H1 (cell line): ENCODE measurements around the gene RPP30. TPM values are rescaled to one million over a fixed set of nuclear protein-coding genes. Genes with fewer than 3 reads are reported as not detected.

Experiments used
- CBX5 ChIP-seq: fragments of 300-800, 300-1000 bp; sonication (generic); IDR thresholded peaks from 2 replicates; pipeline ENCODE4 v1.7.1; 2016; ENCODE audit warnings: antibody characterized with exemption, low read length, low read depth
- CBX8 ChIP-seq: fragments of 300-800, 300-1000 bp; sonication (generic); IDR thresholded peaks from 2 replicates; pipeline ENCODE4 v1.7.1; 2016; ENCODE audit warnings: low read depth, low read length, borderline replicate concordance
- CHD7 ChIP-seq: fragments of 300-600 bp; sonication (generic); IDR thresholded peaks from 2 replicates; pipeline ENCODE4 v1.7.1; 2012; ENCODE audit warnings: low read length, moderate library complexity, mild to moderate bottlenecking, inconsistent platforms; ENCODE audit not compliant: insufficient replicate concordance
- EGR1 ChIP-seq: IDR thresholded peaks from 2 replicates; pipeline ENCODE4 v1.6.1; 2011; ENCODE audit warnings: low read depth, low read length, borderline replicate concordance
- KDM1A ChIP-seq: fragments of 200-600, 300-600 bp; sonication (generic); IDR thresholded peaks from 2 replicates; pipeline ENCODE4 v1.7.1; 2016; ENCODE audit warnings: mild to moderate bottlenecking, low read length, borderline replicate concordance
- MAX ChIP-seq: IDR thresholded peaks from 2 replicates; pipeline ENCODE4 v1.6.1; 2012; ENCODE audit warnings: inconsistent platforms
- NANOG ChIP-seq: IDR thresholded peaks from 2 replicates; pipeline ENCODE4 v1.6.1; 2011; ENCODE audit warnings: low read length, low read depth, mild to moderate bottlenecking, inconsistent platforms; ENCODE audit not compliant: insufficient read depth, poor library complexity, severe bottlenecking
- RXRA ChIP-seq: IDR thresholded peaks from 2 replicates; pipeline ENCODE4 v1.6.1; 2011; ENCODE audit warnings: low read depth, mild to moderate bottlenecking, low read length, moderate library complexity; ENCODE audit not compliant: insufficient read depth
- SP2 ChIP-seq: IDR thresholded peaks from 2 replicates; pipeline ENCODE4 v1.6.1; 2012; ENCODE audit warnings: mild to moderate bottlenecking, low read length, inconsistent platforms
- TAF7 ChIP-seq: optimal IDR thresholded peaks from 2 replicates; pipeline ENCODE3; 2011; ENCODE audit warnings: low read depth, mild to moderate bottlenecking, inconsistent platforms, low read length, moderate library complexity, borderline replicate concordance
- TBP ChIP-seq: IDR thresholded peaks from 2 replicates; pipeline ENCODE4 v1.6.1; 2011; ENCODE audit warnings: low read depth, low read length, improper control_type of control experiment
- YY1 ChIP-seq: IDR thresholded peaks from 2 replicates; pipeline ENCODE4 v1.6.1; 2011; ENCODE audit warnings: low read depth, mild to moderate bottlenecking, low read length
- polyA plus RNA-seq, 7 experiments: library from polyadenylated mRNA; depleted of rRNA in 3 of 7; stranded (reverse) in 5 of 7; unstranded in 2 of 7; fragments of >200 nt in 5 of 7; fragments of 200-250 nt in 2 of 7; gene quantifications; 1 replicate in 5 of 7; 2 replicates in 1 of 7; 4 replicates in 1 of 7; pipeline versions ENCODE4 v1.2.1 to v1.2.3, GENCODE V29; 2011 to 2013; ENCODE audit warnings: missing spikeins in 2 of 7, mixed read lengths in 2 of 7
- total RNA-seq: library from RNA; stranded (reverse); fragmentation: NEBNext Ultra II Directional; extraction: Animal tissue kit (Norgen Biotek cat#: 25700); gene quantifications from 2 replicates; pipeline ENCODE4 v1.2.1, GENCODE V29; 2021

The RPP30 gene
- total and polyA plus RNA-seq, 2 of the 8 experiments (the other 6 are each of a cell fraction or from before 2014, with no cell fraction given), result 38.9 to 79.7 TPM

GRCh38 chr10:90837486-90837885 lies 34.3 kb upstream of the RPP30 start (continued):
- TF ChIP-seq CHD7 (no peak), YY1 (no peak), EGR1 (no peak), SP2 (no peak), KDM1A (no peak), TBP (no peak), CBX5 (no peak), RXRA (no peak), TAF7 (no peak), NANOG (no peak), CBX8 (no peak), MAX (no peak)
- TF ChIP-seq, all 59 proteins: peak for 0
